Loucy (cell line): ENCODE data around the gene TAF1B.

Source experiments
- H2AFZ ChIP-seq: fragments of 200-600 bp; sonication (generic); 2 replicates; pipeline ENCODE4 v1.6.0; 2016; ENCODE audit warnings: antibody characterized with exemption, mild to moderate bottlenecking, low read length, moderate library complexity
- H3F3A ChIP-seq: fragments of 200-600 bp; 2 replicates; pipeline ENCODE4 v1.6.0; 2016; ENCODE audit warnings: antibody characterized with exemption, low read depth, mild to moderate bottlenecking
- H3K27me3 ChIP-seq: fragments of 200-600 bp; sonication (generic); 2 replicates; pipeline ENCODE4 v1.6.1; 2014; ENCODE audit warnings: low read length, mild to moderate bottlenecking; ENCODE audit not compliant: insufficient read depth, poor library complexity, severe bottlenecking
- H3K36me3 ChIP-seq: fragments of 200-600 bp; sonication (generic); 2 replicates; pipeline ENCODE4 v1.6.1; 2016; ENCODE audit warnings: low read length; ENCODE audit not compliant: insufficient read depth
- H3K4me1 ChIP-seq: fragments of 200-600 bp; sonication (generic); 2 replicates; pipeline ENCODE4 v1.5.1; 2014; ENCODE audit warnings: low read length, mild to moderate bottlenecking; ENCODE audit not compliant: insufficient read depth, poor library complexity, severe bottlenecking
- H3K4me2 ChIP-seq: fragments of 200-600 bp; sonication (generic); 2 replicates; pipeline ENCODE4 v1.6.0; 2014; ENCODE audit warnings: antibody characterized with exemption, low read length, low read depth, mild to moderate bottlenecking; ENCODE audit not compliant: poor library complexity, severe bottlenecking
- H3K4me3 ChIP-seq: fragments of 200-600 bp; sonication (generic); 2 replicates; pipeline ENCODE4 v1.5.1; 2014; ENCODE audit warnings: low read length, mild to moderate bottlenecking, mixed read lengths; ENCODE audit not compliant: poor library complexity, severe bottlenecking
- H3K79me2 ChIP-seq: fragments of 200-600 bp; sonication (generic); 2 replicates; pipeline ENCODE4 v1.6.1; 2014; ENCODE audit warnings: low read length; ENCODE audit not compliant: insufficient read depth
- H3K9ac ChIP-seq: fragments of 200-600 bp; sonication (generic); 2 replicates; pipeline ENCODE4 v1.6.0; 2014; ENCODE audit warnings: mild to moderate bottlenecking, low read depth, low read length, moderate library complexity; ENCODE audit not compliant: poor library complexity, severe bottlenecking
- H3K9me2 ChIP-seq: fragments of 200-600 bp; sonication (generic); replicated peaks from 2 replicates; pipeline ENCODE4 v1.6.1; 2016; ENCODE audit warnings: low read depth, low read length, mixed read lengths
- H3K9me3 ChIP-seq: fragments of 200-600 bp; sonication (generic); 2 replicates; pipeline ENCODE4 v1.6.1; 2014; ENCODE audit warnings: mild to moderate bottlenecking, antibody characterized with exemption, low read length, low read depth; ENCODE audit not compliant: insufficient read depth
- H4K20me1 ChIP-seq: fragments of 200-600 bp; sonication (generic); 2 replicates; pipeline ENCODE4 v1.6.0; 2014; ENCODE audit warnings: antibody characterized with exemption, low read length, mild to moderate bottlenecking; ENCODE audit not compliant: insufficient read depth, poor library complexity, severe bottlenecking
- EZH2phosphoT487 ChIP-seq: fragments of 200-600 bp; IDR thresholded peaks from 2 replicates; pipeline ENCODE4 v1.6.1; 2018; ENCODE audit warnings: antibody characterized with exemption, mild to moderate bottlenecking, moderate library complexity, borderline replicate concordance
- TF ChIP-seq, protein P1 (sequence below): fragments of 200-600 bp; sonication (generic); conservative IDR thresholded peaks from 2 replicates; pipeline ENCODE4 v1.5.1; 2014; ENCODE audit warnings: mild to moderate bottlenecking, antibody characterized with exemption, low read length

TAF1B gene

DNA sequence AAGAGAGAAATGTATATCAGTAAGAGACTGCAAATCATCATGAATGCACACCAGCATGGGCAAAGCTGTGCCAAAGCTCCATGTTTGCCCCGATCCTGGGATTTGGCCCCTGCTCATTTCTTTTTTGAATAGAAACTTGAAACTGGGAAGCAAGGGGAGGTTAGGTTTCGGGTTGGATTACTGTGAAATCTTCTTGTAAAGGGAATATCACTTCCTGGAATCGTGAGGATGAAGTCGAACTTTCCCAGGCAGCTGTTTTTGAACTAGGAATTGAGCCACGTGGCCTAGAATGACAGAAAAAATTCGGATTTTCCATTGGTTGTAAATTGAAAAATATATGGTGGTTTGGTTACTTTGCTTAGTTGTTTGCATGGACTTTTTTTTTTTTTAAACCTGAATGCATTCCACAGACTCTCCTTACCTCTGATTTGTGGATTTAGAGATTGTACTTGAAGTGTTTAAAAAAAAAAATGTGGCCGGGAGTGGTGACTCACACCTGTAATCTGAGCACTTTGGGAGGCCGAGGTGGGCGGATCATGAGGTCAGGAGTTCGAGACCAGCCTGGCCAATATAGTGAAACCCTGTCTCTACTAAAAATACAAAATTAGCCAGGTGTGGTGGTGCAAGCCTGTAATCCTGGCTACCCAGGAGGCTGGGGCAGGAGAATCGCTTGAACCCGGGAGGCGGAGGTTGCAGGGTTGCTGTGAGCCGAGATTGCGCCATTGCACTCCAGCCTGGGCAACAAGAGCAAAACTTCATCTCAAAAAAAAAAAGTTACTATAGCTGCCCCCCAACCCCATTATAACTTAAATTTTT is 140.3 kb downstream of the TAF1B start:
- Histone ChIP-seq H2AFZ (no peak overlapping the region), H3K4me2 (no peak overlapping the region), H3K4me3 (no peak overlapping the region), H3K9ac (no peak overlapping the region), H3K36me3 (peaks cover 9% of the 10 kb centered on the region; the same call in 1 of the 2 replicates), H3F3A (no peaks in the 10 kb centered on the region), H3K27me3 (no peaks in the 10 kb centered on the region), H3K9me3 (no peaks in the 10 kb centered on the region), H3K79me2 (no peaks in the 10 kb centered on the region), H3K9me2 (no peaks in the 10 kb centered on the region), H3K4me1 (peaks cover 5% of the 10 kb centered on the region), H4K20me1 (no peaks in the 10 kb centered on the region)
- TF ChIP-seq, protein P1, sequence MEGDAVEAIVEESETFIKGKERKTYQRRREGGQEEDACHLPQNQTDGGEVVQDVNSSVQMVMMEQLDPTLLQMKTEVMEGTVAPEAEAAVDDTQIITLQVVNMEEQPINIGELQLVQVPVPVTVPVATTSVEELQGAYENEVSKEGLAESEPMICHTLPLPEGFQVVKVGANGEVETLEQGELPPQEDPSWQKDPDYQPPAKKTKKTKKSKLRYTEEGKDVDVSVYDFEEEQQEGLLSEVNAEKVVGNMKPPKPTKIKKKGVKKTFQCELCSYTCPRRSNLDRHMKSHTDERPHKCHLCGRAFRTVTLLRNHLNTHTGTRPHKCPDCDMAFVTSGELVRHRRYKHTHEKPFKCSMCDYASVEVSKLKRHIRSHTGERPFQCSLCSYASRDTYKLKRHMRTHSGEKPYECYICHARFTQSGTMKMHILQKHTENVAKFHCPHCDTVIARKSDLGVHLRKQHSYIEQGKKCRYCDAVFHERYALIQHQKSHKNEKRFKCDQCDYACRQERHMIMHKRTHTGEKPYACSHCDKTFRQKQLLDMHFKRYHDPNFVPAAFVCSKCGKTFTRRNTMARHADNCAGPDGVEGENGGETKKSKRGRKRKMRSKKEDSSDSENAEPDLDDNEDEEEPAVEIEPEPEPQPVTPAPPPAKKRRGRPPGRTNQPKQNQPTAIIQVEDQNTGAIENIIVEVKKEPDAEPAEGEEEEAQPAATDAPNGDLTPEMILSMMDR: no peak
- no peak for TF ChIP-seq EZH2phosphoT487
